Thymus (tissue), 11 donors: ENCODE data around the gene MAGI3. TPM values are rescaled to one million over a fixed set of nuclear protein-coding genes. Genes with fewer than 3 reads are reported as not detected.
"Not testable (repeated sequence)": the region's sequence is repeated elsewhere in the genome, so short reads cannot be mapped to it uniquely, and the experiment has no call there.

ENCODE experiments used
- DNase-seq, 9 donors: peaks; one replicate each; pipeline ENCODE4 v3.0.0-alpha.2; 2013; ENCODE audit warnings: low spot score in 9 of 9, low read depth in 6 of 9, missing footprints in 1 of 9
- H3K27ac ChIP-seq, 2 donors: one replicate each; pipeline ENCODE4 v1.5.1; 2013; ENCODE audit warnings: control low read depth in 1 of 2, low read depth in 1 of 2, low read length in 1 of 2, mild to moderate bottlenecking in 1 of 2, moderate library complexity in 1 of 2
- H3K27me3 ChIP-seq, 2 donors: one replicate each; pipeline ENCODE4 v1.5.1; 2013; ENCODE audit warnings: low read length in 1 of 2; ENCODE audit not compliant: control insufficient read depth in 2 of 2, insufficient read depth in 1 of 2
- H3K36me3 ChIP-seq, 2 donors: one replicate each; pipeline ENCODE4 v1.5.1; 2013; ENCODE audit warnings: low read length in 1 of 2, mild to moderate bottlenecking in 1 of 2, moderate library complexity in 1 of 2; ENCODE audit not compliant: control insufficient read depth in 2 of 2, insufficient read depth in 2 of 2
- H3K4me1 ChIP-seq, 2 donors: one replicate each; pipeline ENCODE4 v1.5.1; 2013; ENCODE audit warnings: low read length in 2 of 2; ENCODE audit not compliant: control insufficient read depth in 2 of 2, insufficient read depth in 2 of 2
- H3K4me3 ChIP-seq, 2 donors: one replicate each; pipeline ENCODE4 v1.5.1; 2013; ENCODE audit warnings: low read length in 2 of 2, control low read depth in 1 of 2, mild to moderate bottlenecking in 1 of 2
- H3K9me3 ChIP-seq, 2 donors: one replicate each; pipeline ENCODE4 v1.5.1; 2013; ENCODE audit warnings: low read length in 1 of 2, mild to moderate bottlenecking in 1 of 2; ENCODE audit not compliant: control insufficient read depth in 2 of 2, insufficient read depth in 1 of 2
- WGBS: extraction: QIAGEN DNeasy Blood & Tissue Kit; methylation state at CpG from one replicate; pipeline ENCODE4 v1.1.7; 2013; 5-methylcytosine and 5-hydroxymethylcytosine counted together
- polyA plus RNA-seq: library from polyadenylated mRNA; stranded (reverse); fragments of 200-250 nt; gene quantifications from one replicate; pipeline ENCODE4 v1.2.3, GENCODE V29; 2013
- total RNA-seq: library from RNA; stranded (reverse); fragments of 120-200 nt; gene quantifications from one replicate; pipeline ENCODE4 v1.2.4, GENCODE V29; 2013
- donor health status: healthy.

The MAGI3 gene
- total and polyA plus RNA-seq, 2 donors = 4.6 to 6.5 TPM

- DNase-seq = no peak
- peaks cover 0 to 11% of the 10 kb centered on the region in 2 donors for H3K9me3 ChIP-seq
- no peaks in the 10 kb centered on the region for H3K27me3 ChIP-seq
- no peak overlapping the region for H3K27ac ChIP-seq
- WGBS = 95% methylated on average over 4 of the region's 4 CpGs
- H3K4me1 ChIP-seq = no peaks in the 10 kb centered on the region
- H3K36me3 ChIP-seq = no peaks in the 10 kb centered on the region
- no peak overlapping the region for H3K4me3 ChIP-seq
These were observed 98.4 kb downstream of the MAGI3 start for GRCh38 chr1:113488576-113489177.

DNA sequence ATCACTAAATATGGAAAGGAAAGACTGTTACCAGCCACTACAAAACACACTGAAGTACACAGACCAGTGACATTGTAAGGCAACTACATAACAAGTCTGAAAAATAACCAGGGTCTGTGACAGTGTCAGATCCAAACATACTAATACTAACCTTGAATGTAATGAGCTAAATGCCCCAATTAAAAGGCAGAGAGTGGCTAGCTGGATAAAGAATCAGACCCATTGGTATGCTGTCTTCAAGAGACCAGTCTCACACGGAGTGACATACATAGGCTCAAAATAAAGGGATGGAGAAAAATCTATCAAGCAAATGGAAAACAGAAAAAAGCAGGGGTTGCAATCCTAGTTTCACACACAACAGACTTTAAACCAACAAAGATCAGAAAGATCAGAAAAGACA, 100.1 kb downstream of the MAGI3 start:
- Histone ChIP-seq H3K27me3 (no peaks in the 10 kb centered on the region), H3K27ac (no peak overlapping the region), H3K4me3 (no peak overlapping the region), H3K36me3 (no peaks in the 10 kb centered on the region), H3K4me1 (no peaks in the 10 kb centered on the region), H3K9me3 (peaks cover 0 to 11% of the 10 kb centered on the region in 2 donors)
- no peak for DNase-seq
- WGBS = 95% methylated on average over 1 of the region's 1 CpG

- no peak for DNase-seq
- H3K4me1 ChIP-seq = no peaks in the 10 kb centered on the region
- no peaks in the 10 kb centered on the region for H3K36me3 ChIP-seq
- WGBS = 96% methylated on average over 3 of the region's 3 CpGs
- peaks cover 2 to 6% of the 10 kb centered on the region in 2 donors for H3K9me3 ChIP-seq
- H3K4me3 ChIP-seq = no peak overlapping the region
- H3K27ac ChIP-seq = no peak overlapping the region
- no peaks in the 10 kb centered on the region for H3K27me3 ChIP-seq
These were observed 103.2 kb downstream of the MAGI3 start for GRCh38 chr1:113493533-113493932.

GRCh38 chr1:113505357-113505756, 115.0 kb downstream of the MAGI3 start:
- no peaks in the 10 kb centered on the region for H3K9me3 ChIP-seq
- no peak overlapping the region for H3K4me3 ChIP-seq
- 91% methylated on average over 1 of the region's 1 CpG for WGBS
- H3K36me3 ChIP-seq = no peaks in the 10 kb centered on the region
- no peak overlapping the region for H3K27ac ChIP-seq
- no peak for DNase-seq
- H3K27me3 ChIP-seq = no peaks in the 10 kb centered on the region
- no peaks in the 10 kb centered on the region for H3K4me1 ChIP-seq

- Histone ChIP-seq H3K27ac (no peak overlapping the region), H3K4me1 (no peaks in the 10 kb centered on the region), H3K4me3 (no peak overlapping the region), H3K27me3 (no peaks in the 10 kb centered on the region), H3K9me3 (no peaks in the 10 kb centered on the region), H3K36me3 (no peaks in the 10 kb centered on the region)
- DNase-seq = no peak
These were observed 117.4 kb downstream of the MAGI3 start for GRCh38 chr1:113507552-113508214.

GRCh38 chr1:113508364-113509164, 118.2 kb downstream of the MAGI3 start:
- Histone ChIP-seq H3K36me3 (no peaks in the 10 kb centered on the region), H3K4me3 (no peak overlapping the region), H3K9me3 (no peaks in the 10 kb centered on the region), H3K27ac (no peak overlapping the region), H3K27me3 (no peaks in the 10 kb centered on the region), H3K4me1 (no peaks in the 10 kb centered on the region)
- 88% methylated on average over 2 of the region's 2 CpGs for WGBS
- no peak for DNase-seq

DNA sequence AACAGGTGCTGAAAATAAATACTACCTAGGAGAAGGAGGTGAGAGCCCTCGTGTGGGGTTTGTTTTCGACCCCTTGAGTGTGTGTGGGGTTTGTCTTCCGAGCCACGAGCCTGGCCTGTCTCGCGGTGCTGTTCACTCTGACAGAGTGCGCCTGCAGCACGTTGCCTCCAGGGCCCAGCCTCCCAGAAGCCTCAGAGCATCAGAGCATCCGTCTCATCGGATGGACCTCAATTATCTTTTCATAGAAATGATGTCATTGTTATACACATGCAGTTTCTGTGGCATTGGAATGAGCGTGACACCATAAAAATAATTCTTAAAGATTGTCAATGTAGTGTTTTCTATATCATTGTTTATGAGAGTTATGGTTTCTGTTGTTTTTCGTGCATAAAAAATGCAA, 119.5 kb downstream of the MAGI3 start:
- WGBS = 95% methylated on average over 6 of the region's 12 CpGs
- not testable (repeated sequence) for H3K9me3 ChIP-seq, H3K4me1 ChIP-seq, H3K27ac ChIP-seq, H3K36me3 ChIP-seq, DNase-seq, H3K4me3 ChIP-seq, H3K27me3 ChIP-seq

- Histone ChIP-seq H3K4me3 (no peak overlapping the region), H3K9me3 (no peaks in the 10 kb centered on the region), H3K27me3 (no peaks in the 10 kb centered on the region), H3K27ac (no peak overlapping the region), H3K4me1 (no peaks in the 10 kb centered on the region), H3K36me3 (no peaks in the 10 kb centered on the region)
- DNase-seq = no peak
- WGBS = 96% methylated on average over 2 of the region's 2 CpGs
These were observed 121.0 kb downstream of the MAGI3 start for GRCh38 chr1:113511269-113511668.

DNA sequence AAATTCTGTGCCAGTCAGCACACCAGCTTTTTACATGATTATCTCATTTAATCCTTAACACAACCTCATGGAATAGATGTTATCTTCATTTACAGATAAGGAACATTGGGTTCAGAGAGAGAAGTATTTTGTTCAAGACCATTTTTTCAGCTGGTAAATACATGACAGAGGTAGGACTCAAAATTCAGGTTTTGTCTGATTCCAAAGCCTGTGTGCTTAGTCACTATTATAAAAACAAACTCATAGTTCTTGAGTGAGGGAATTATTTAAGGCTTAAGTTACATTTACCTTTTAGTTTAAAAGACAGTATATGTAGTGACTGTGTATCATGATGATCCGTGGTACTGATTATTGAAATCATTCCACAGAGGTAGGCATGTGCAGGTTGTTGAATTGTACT, 125.2 kb downstream of the MAGI3 start:
- no peaks in the 10 kb centered on the region for H3K36me3 ChIP-seq

More for the DNA sequence above, 125.2 kb downstream of the MAGI3 start:
- Histone ChIP-seq H3K27me3 (no peaks in the 10 kb centered on the region), H3K27ac (no peak overlapping the region), H3K4me3 (no peak overlapping the region), H3K4me1 (no peaks in the 10 kb centered on the region), H3K9me3 (no peaks in the 10 kb centered on the region)
- DNase-seq = no peak
- WGBS = 92% methylated on average over 1 of the region's 1 CpG
